ENCODE measurements around the gene FBXL3. TPM values are rescaled to one million over a fixed set of nuclear protein-coding genes. Genes with fewer than 3 reads are reported as not detected.

FBXL3 gene
- total RNA-seq, 1 donor from 2014 or later = 25.5 TPM

GRCh38 chr13:77048681-77049080, 21.7 kb upstream of the FBXL3 start:
- Histone ChIP-seq H3F3A (ENCODE audit: low read depth) (peaks cover 34% of the 10 kb centered on the region), H3K9me3 (ENCODE audit: low read depth) (no peaks in the 10 kb centered on the region), H3K27ac (peak overlapping the region; percentile 91), H3K4me1 (peaks cover 39% of the 10 kb centered on the region), H3K79me2 (ENCODE audit: low read depth) (no peaks in the 10 kb centered on the region), H3K9ac (no peak overlapping the region), H3K36me3 (no peaks in the 10 kb centered on the region), H3K4me2 (peak overlapping the region; percentile 72), H3K4me3 (peak overlapping the region; percentile 33), H3K27me3 (no peaks in the 10 kb centered on the region), H4K20me1 (ENCODE audit: low read depth) (peaks cover 9% of the 10 kb centered on the region), H2AFZ (replicated peaks) (no peak overlapping the region)
- H3K27me3 Mint-ChIP-seq (ENCODE audit: insufficient read depth, low read depth) = peaks cover 4% of the 10 kb centered on the region
- H3K4me1 Mint-ChIP-seq = peaks cover 34% of the 10 kb centered on the region
- H3K4me3 Mint-ChIP-seq = peak overlapping the region; percentile 19
- no peaks in the 10 kb centered on the region for H3K9me3 Mint-ChIP-seq
- no peak for TF ChIP-seq CTCF (IDR thresholded peaks at IDR 0.05)
- TF ChIP-seq EZH2 (IDR thresholded peaks at IDR 0.05) = no peak
- H3K27ac Mint-ChIP-seq = peak overlapping the region; percentile 80
- peak; percentile 73 for DNase-seq (ENCODE audit: low spot score)
- H3K36me3 Mint-ChIP-seq = peaks cover 47% of the 10 kb centered on the region

DNA sequence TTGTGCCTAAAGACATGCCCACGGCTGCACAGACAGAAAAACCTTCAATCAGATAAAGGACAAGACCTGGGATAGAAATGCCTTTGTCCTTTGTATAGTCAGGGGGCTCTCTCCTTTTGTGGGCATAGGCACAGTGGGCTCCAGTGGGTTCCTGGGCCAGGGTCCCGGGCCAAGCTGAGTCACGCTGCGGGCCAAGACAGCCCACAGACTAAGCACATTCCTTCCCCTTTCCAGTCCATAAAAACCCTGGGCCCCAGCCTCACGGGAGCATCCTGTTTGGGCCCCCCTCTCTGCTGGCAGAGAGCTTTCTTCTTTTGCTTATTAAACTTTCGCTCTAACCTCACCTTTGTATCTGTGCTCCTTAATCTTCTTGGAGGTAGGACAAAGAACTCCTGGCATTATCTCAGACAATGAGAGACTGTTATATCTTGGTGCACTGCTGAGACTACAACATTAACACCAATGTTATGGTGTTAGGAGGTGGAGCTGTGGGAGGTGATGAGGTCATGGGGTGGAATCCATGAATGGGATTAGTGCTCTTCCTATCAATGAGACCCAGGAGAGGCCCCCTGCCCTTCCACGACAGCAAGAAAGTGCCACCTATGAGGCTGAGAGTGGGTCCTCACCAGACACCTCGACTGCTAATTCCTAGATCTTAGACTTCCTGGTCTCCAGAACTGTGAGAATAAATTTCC, 20.8 kb upstream of the FBXL3 start:
- peak; percentile 71 for DNase-seq (ENCODE audit: low spot score)
- no peaks in the 10 kb centered on the region for H3K36me3 ChIP-seq
- H3K27ac ChIP-seq = peak overlapping the region; percentile 91
- Mint-ChIP-seq H3K36me3 (peaks cover 50% of the 10 kb centered on the region), H3K27me3 (ENCODE audit: insufficient read depth, low read depth) (peaks cover 4% of the 10 kb centered on the region), H3K4me3 (no peak overlapping the region), H3K9me3 (no peaks in the 10 kb centered on the region), H3K4me1 (peaks cover 34% of the 10 kb centered on the region), H3K27ac (no peak overlapping the region)
- peak overlapping the region; percentile 72 for H3K4me2 ChIP-seq
- peaks cover 39% of the 10 kb centered on the region for H3K4me1 ChIP-seq
- no peaks in the 10 kb centered on the region for H3K9me3 ChIP-seq (ENCODE audit: low read depth)
- no peak overlapping the region for H2AFZ ChIP-seq (replicated peaks)
- peaks cover 9% of the 10 kb centered on the region for H4K20me1 ChIP-seq (ENCODE audit: low read depth)
- no peak overlapping the region for H3K9ac ChIP-seq
- TF ChIP-seq EZH2phosphoT487 (IDR thresholded peaks at IDR 0.05) = peak; percentile 80
- no peak for TF ChIP-seq EZH2 (IDR thresholded peaks at IDR 0.05)
- H3K4me3 ChIP-seq = peak overlapping the region; percentile 33
- H3K79me2 ChIP-seq (ENCODE audit: low read depth) = no peaks in the 10 kb centered on the region
- no peaks in the 10 kb centered on the region for H3K27me3 ChIP-seq
- peaks cover 34% of the 10 kb centered on the region for H3F3A ChIP-seq (ENCODE audit: low read depth)

GRCh38 chr13:77042566-77043177, 15.7 kb upstream of the FBXL3 start:
- Histone ChIP-seq H3K4me3 (no peak overlapping the region), H2AFZ (replicated peaks) (no peak overlapping the region), H4K20me1 (ENCODE audit: low read depth) (no peaks in the 10 kb centered on the region), H3K27me3 (no peaks in the 10 kb centered on the region), H3K9ac (no peak overlapping the region), H3K9me3 (ENCODE audit: low read depth) (no peaks in the 10 kb centered on the region), H3K4me2 (no peak overlapping the region), H3K4me1 (peaks cover 17% of the 10 kb centered on the region), H3K36me3 (no peaks in the 10 kb centered on the region), H3F3A (ENCODE audit: low read depth) (peaks cover 11% of the 10 kb centered on the region), H3K27ac (no peak overlapping the region), H3K79me2 (ENCODE audit: low read depth) (no peaks in the 10 kb centered on the region)
- Mint-ChIP-seq H3K9me3 (no peaks in the 10 kb centered on the region), H3K27ac (no peak overlapping the region), H3K36me3 (peaks cover 25% of the 10 kb centered on the region), H3K27me3 (ENCODE audit: insufficient read depth, low read depth) (peaks cover 2% of the 10 kb centered on the region), H3K4me3 (no peak overlapping the region), H3K4me1 (peaks cover 13% of the 10 kb centered on the region)
- TF ChIP-seq CTCF (IDR thresholded peaks at IDR 0.05) (no peak), EZH2phosphoT487 (IDR thresholded peaks at IDR 0.05) (no peak), EZH2 (IDR thresholded peaks at IDR 0.05) (no peak)
- DNase-seq (ENCODE audit: low spot score) = no peak

GRCh38 chr13:77040835-77041234, 13.9 kb upstream of the FBXL3 start:
- Histone ChIP-seq H3K9ac (no peak overlapping the region), H2AFZ (replicated peaks) (no peak overlapping the region), H3K27me3 (no peaks in the 10 kb centered on the region), H3K36me3 (no peaks in the 10 kb centered on the region), H3K9me3 (ENCODE audit: low read depth) (no peaks in the 10 kb centered on the region), H3F3A (ENCODE audit: low read depth) (no peaks in the 10 kb centered on the region), H3K27ac (no peak overlapping the region), H4K20me1 (ENCODE audit: low read depth) (no peaks in the 10 kb centered on the region), H3K4me3 (no peak overlapping the region), H3K79me2 (ENCODE audit: low read depth) (no peaks in the 10 kb centered on the region), H3K4me1 (no peaks in the 10 kb centered on the region), H3K4me2 (no peak overlapping the region)
- Mint-ChIP-seq H3K27me3 (ENCODE audit: insufficient read depth, low read depth) (peaks cover 2% of the 10 kb centered on the region), H3K27ac (no peak overlapping the region), H3K9me3 (no peaks in the 10 kb centered on the region), H3K36me3 (peaks cover 13% of the 10 kb centered on the region), H3K4me1 (no peaks in the 10 kb centered on the region), H3K4me3 (no peak overlapping the region)
- no peak for TF ChIP-seq CTCF (IDR thresholded peaks at IDR 0.05)
- TF ChIP-seq EZH2phosphoT487 (IDR thresholded peaks at IDR 0.05) = no peak
- no peak for TF ChIP-seq EZH2 (IDR thresholded peaks at IDR 0.05)
- DNase-seq (ENCODE audit: low spot score) = no peak

Measured in neural progenitor cell (in vitro differentiated cells).